Endothelial cell of umbilical vein (primary cell): ENCODE measurements around the gene RECK. TPM values are rescaled to one million over a fixed set of nuclear protein-coding genes. Genes with fewer than 3 reads are reported as not detected.

ENCODE experiments used
- BruUV-seq: library from RNA; stranded (reverse); fragments of 400-500 nt; replicated peaks from 2 replicates; lab custom pipeline; 2021; lab: Mats Ljungman, UMichigan
- CTCF ChIA-PET: fragments of 300-600, 350-600 bp; sonication (Branson Sonifier 250); formaldehyde crosslinking; loops from one replicate; lab custom pipeline; 2021; ENCODE audit warnings: antibody characterized with exemption, inconsistent platforms; lab: Charles Lee
- POLR2A ChIA-PET: fragments of 300-600, 350-600 bp; sonication (Branson Sonifier 250); formaldehyde crosslinking; loops from one replicate; lab custom pipeline; 2021; ENCODE audit warnings: antibody characterized with exemption, inconsistent platforms; lab: Charles Lee
- DNase-seq: peaks from one replicate; pipeline ENCODE4 v3.0.0-alpha.2; 2011; ENCODE audit warnings: low read depth, low spot score
- FAIRE-seq: peaks from 2 replicates; lab custom pipeline; 2011; peaks lifted over from hg19 to GRCh38; lab: Jason Lieb, UNC
- H2AFZ ChIP-seq: 2 replicates; pipeline ENCODE4 v1.6.0; 2012; ENCODE audit warnings: low read depth, low read length, control low read depth, inconsistent platforms
- H3K27ac ChIP-seq: 2 replicates; pipeline ENCODE4 v1.5.1; 2011; ENCODE audit warnings: low read depth, mild to moderate bottlenecking, control low read depth, low read length, moderate library complexity; ENCODE audit not compliant: insufficient read depth
- H3K27me3 ChIP-seq, 2 experiments: 2 replicates each; pipeline versions ENCODE4 v1.6.0 to v1.6.1; 2011; ENCODE audit warnings: low read length in 2 of 2, mixed read lengths in 1 of 2; ENCODE audit not compliant: control insufficient read depth in 2 of 2, insufficient read depth in 2 of 2
- H3K36me3 ChIP-seq, 2 experiments: 2 replicates in 1 of 2; 3 replicates in 1 of 2; pipeline ENCODE4 v1.5.1; 2011; ENCODE audit warnings: low read length in 2 of 2, mild to moderate bottlenecking in 1 of 2, moderate library complexity in 1 of 2; ENCODE audit not compliant: control insufficient read depth in 2 of 2, insufficient read depth in 2 of 2; ENCODE audit errors: extremely low read depth in 1 of 2
- H3K4me1 ChIP-seq: 3 replicates; pipeline ENCODE4 v1.5.1; 2011; ENCODE audit warnings: mild to moderate bottlenecking, low read length; ENCODE audit not compliant: control insufficient read depth, insufficient read depth; ENCODE audit errors: extremely low read depth
- H3K4me2 ChIP-seq: 2 replicates; pipeline ENCODE4 v1.6.1; 2011; ENCODE audit warnings: low read length, control low read depth, mixed read lengths; ENCODE audit not compliant: insufficient read depth
- H3K4me3 ChIP-seq, 3 experiments: fragments of 200-600 bp in 1 of 3; sonication (generic), shearing (Covaris generic) in 1 of 3; replicated peaks in 1 of 3; 2 replicates each; pipeline ENCODE4 v1.5.1; 2011 to 2016; ENCODE audit warnings: control low read depth in 3 of 3, low read length in 3 of 3, mild to moderate bottlenecking in 2 of 3, inconsistent platforms in 1 of 3, low read depth in 1 of 3, moderate library complexity in 1 of 3; ENCODE audit not compliant: insufficient read depth in 1 of 3
- H3K79me2 ChIP-seq: 2 replicates; pipeline ENCODE4 v1.6.0; 2012; ENCODE audit warnings: low read length, inconsistent platforms; ENCODE audit not compliant: control insufficient read depth, insufficient read depth
- H3K9ac ChIP-seq: replicated peaks from 2 replicates; pipeline ENCODE3; 2011; ENCODE audit warnings: low read length, control low read depth; ENCODE audit not compliant: insufficient read depth; ENCODE audit errors: extremely low read depth
- H3K9me1 ChIP-seq: replicated peaks from 3 replicates; pipeline ENCODE4 v1.6.0; 2011; ENCODE audit warnings: mild to moderate bottlenecking, low read length; ENCODE audit not compliant: control insufficient read depth, insufficient read depth; ENCODE audit errors: extremely low read depth
- H3K9me3 ChIP-seq: replicated peaks from 2 replicates; pipeline ENCODE4 v1.5.1; 2012; ENCODE audit warnings: low read length, inconsistent platforms; ENCODE audit not compliant: control insufficient read depth, insufficient read depth
- H4K20me1 ChIP-seq: replicated peaks from 2 replicates; pipeline ENCODE3; 2011; ENCODE audit warnings: mild to moderate bottlenecking, low read length; ENCODE audit not compliant: control insufficient read depth, insufficient read depth; ENCODE audit errors: extremely low read depth
- CTCF ChIP-seq, 2 donors: IDR thresholded peaks; 1 replicate in 1 of 2; 2 replicates in 1 of 2; pipeline ENCODE4 v1.5.1; 2011; ENCODE audit warnings: low read length in 2 of 2, mild to moderate bottlenecking in 2 of 2, moderate library complexity in 2 of 2, control low read depth in 1 of 2, inconsistent platforms in 1 of 2, low read depth in 1 of 2; ENCODE audit not compliant: insufficient read depth in 1 of 2; ENCODE audit errors: extremely low read depth in 1 of 2
- EZH2 ChIP-seq: IDR thresholded peaks from 2 replicates; pipeline ENCODE4 v1.6.1; 2012; ENCODE audit warnings: borderline replicate concordance, low read depth, mild to moderate bottlenecking, moderate library complexity, low read length, inconsistent platforms; ENCODE audit not compliant: severe bottlenecking
- GATA2 ChIP-seq: IDR thresholded peaks from 2 replicates; pipeline ENCODE4 v1.7.0; 2011; ENCODE audit warnings: low read depth, mild to moderate bottlenecking, moderate library complexity, mixed read lengths, low read length; ENCODE audit not compliant: insufficient read length, insufficient read depth
- JUN ChIP-seq: IDR thresholded peaks from 2 replicates; pipeline ENCODE4 v1.6.1; 2011; ENCODE audit warnings: borderline replicate concordance, low read depth; ENCODE audit not compliant: insufficient read length, insufficient read depth
- MAX ChIP-seq: IDR thresholded peaks from 2 replicates; pipeline ENCODE4 v1.6.1; 2011; ENCODE audit not compliant: insufficient read depth, insufficient read length
- dilution Hi-C: fragments of 300-500 bp; cut with MboI; formaldehyde crosslinking; loops from one replicate; pipeline ENCODE4 v1.15.0; 2019; ENCODE audit warnings: low sequenced_read_pairs; ENCODE audit not compliant: extremely low pct_ligation_motif_present
- intact Hi-C: fragments of 100-400 bp; cut with micrococcal nuclease; formaldehyde crosslinking; loops from one replicate; pipeline ENCODE4 v1.10.0; 2022
- polyA plus RNA-seq, 4 experiments: library from polyadenylated mRNA; depleted of rRNA in 3 of 4; stranded (reverse) in 3 of 4; unstranded in 1 of 4; fragments of >200 nt; gene quantifications; 2 replicates each; pipeline versions ENCODE4 v1.2.1 to v1.2.3, GENCODE V29; 2011 to 2012; ENCODE audit warnings: missing spikeins in 1 of 4
- total RNA-seq: library from RNA; stranded (reverse); gene quantifications from 2 replicates; pipeline ENCODE4 v1.2.3, GENCODE V29; 2021

The RECK gene
- total and polyA plus RNA-seq, 2 donors (not counting 3 experiments of a cell fraction or from before 2014, with no cell fraction given): 12.0 to 14.1 TPM

GRCh38 chr9:36112516-36112915 lies 75.8 kb downstream of the RECK start:
- H3K9ac ChIP-seq: no peak overlapping the region
- intact Hi-C loops (no loop called here), dilution Hi-C loops (no loop called here)
- ChIA-PET POLR2A (no interaction called here), CTCF (interaction anchor here (1.0 to 3.9 kb wide), 4 partner anchors 11 to 104 kb away, joined by 3 to 14 read pairs (median 8); no protein-coding TSS in a partner anchor)
- FAIRE-seq (no peak), DNase-seq (no peak)
- H3K27me3 ChIP-seq: no peaks in the 10 kb centered on the region
- H3K27ac ChIP-seq: no peak overlapping the region
- no peak overlapping the region for H2AFZ ChIP-seq
- no peaks in the 10 kb centered on the region for H3K9me3 ChIP-seq
- no peaks in the 10 kb centered on the region for H3K79me2 ChIP-seq
- no TSS peak for BruUV-seq
- no peaks in the 10 kb centered on the region for H3K9me1 ChIP-seq
- H3K4me1 ChIP-seq: no peaks in the 10 kb centered on the region
- H3K36me3 ChIP-seq: peaks cover 0 to 1% of the 10 kb centered on the region in 2 experiments
- H3K4me3 ChIP-seq: no peak overlapping the region
- TF ChIP-seq MAX: no peak
- TF ChIP-seq CTCF (IDR thresholded peaks at IDR 0.05; ENCODE audit: extremely low read depth in 1 of 2, insufficient read depth in 1 of 2, low read depth in 1 of 2, low read length in 2 of 2): no peak
- TF ChIP-seq EZH2: no peak
- no peak for TF ChIP-seq GATA2
- TF ChIP-seq JUN: no peak
- H3K4me2 ChIP-seq: no peak overlapping the region
- no peaks in the 10 kb centered on the region for H4K20me1 ChIP-seq
